ENCODE measurements around the gene BEX3.

BEX3 gene

DNA sequence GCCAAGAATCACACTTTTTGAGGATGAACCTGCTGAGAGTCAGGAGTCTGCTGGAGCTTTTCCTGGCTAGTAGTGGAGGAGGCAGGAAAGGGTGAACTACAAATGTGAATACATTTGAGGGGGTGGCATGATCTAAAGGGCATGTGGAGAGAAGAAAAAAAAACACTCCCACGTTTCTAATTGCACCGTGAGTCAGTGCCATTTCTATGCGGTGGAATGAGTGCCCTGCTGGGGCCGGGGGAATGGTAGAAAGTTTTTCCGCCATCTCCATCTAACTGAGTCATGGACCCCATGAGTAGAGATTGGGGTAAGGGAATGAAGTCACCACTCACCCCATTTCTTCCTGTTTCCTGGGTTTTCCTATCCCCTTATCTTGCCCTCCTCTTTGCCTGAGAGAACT, 19.8 kb downstream of the BEX3 start:
- TF ChIP-seq, protein P1, sequence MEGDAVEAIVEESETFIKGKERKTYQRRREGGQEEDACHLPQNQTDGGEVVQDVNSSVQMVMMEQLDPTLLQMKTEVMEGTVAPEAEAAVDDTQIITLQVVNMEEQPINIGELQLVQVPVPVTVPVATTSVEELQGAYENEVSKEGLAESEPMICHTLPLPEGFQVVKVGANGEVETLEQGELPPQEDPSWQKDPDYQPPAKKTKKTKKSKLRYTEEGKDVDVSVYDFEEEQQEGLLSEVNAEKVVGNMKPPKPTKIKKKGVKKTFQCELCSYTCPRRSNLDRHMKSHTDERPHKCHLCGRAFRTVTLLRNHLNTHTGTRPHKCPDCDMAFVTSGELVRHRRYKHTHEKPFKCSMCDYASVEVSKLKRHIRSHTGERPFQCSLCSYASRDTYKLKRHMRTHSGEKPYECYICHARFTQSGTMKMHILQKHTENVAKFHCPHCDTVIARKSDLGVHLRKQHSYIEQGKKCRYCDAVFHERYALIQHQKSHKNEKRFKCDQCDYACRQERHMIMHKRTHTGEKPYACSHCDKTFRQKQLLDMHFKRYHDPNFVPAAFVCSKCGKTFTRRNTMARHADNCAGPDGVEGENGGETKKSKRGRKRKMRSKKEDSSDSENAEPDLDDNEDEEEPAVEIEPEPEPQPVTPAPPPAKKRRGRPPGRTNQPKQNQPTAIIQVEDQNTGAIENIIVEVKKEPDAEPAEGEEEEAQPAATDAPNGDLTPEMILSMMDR (conservative IDR thresholded peaks at IDR 0.05; ENCODE audit: low read depth, low read length): no peak
- DNase-seq (ENCODE audit: low read depth): peak; percentile 52
- H3K4me3 ChIP-seq (ENCODE audit: low read depth, low read length): no peak overlapping the region

DNA sequence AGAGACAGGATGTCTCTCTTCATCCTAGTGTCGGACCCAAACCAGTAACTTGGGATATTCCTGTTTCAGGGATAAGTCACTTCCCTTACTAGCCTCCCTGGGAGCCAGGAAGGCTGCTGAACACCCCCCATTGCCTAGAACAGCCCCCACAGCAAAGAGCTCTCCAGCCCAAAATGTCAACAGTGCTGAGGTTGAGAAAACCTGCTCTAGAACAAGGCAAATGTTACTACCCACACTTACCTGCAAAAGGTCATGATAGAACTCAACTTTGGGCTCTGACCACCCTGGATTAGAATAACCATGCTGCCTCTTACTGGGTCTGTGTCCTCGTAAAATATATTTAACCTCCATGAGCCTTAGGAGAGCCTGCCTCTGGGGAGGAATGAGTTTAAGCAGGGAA, 20.3 kb downstream of the BEX3 start:
- TF ChIP-seq, protein P1 (conservative IDR thresholded peaks at IDR 0.05; ENCODE audit: low read depth, low read length): no peak
- no peak for DNase-seq (ENCODE audit: low read depth)
- no peak overlapping the region for H3K4me3 ChIP-seq (ENCODE audit: low read depth, low read length)

DNA sequence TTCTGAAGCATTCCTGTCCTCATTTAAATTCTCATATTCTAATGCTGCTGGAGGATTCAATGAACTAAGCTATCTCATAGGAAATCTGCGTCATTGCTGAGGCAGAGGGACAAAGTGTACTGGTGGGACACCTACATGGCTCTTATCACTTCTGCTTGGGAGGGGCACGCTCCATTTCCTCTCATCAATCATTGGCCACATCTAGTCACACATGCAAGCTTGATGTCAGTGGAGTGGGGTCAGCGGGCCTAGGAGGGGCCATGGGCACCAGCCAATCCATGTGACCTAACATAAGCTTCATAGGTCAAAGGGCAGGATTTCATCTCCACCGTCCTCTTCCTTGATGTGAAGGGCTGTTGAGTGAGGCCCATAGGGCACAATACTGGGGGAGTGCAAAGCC, 21.4 kb downstream of the BEX3 start:
- no peak overlapping the region for H3K4me3 ChIP-seq (ENCODE audit: low read depth, low read length)
- no peak for DNase-seq (ENCODE audit: low read depth)
- TF ChIP-seq, protein P1 (conservative IDR thresholded peaks at IDR 0.05; ENCODE audit: low read depth, low read length): no peak

GRCh38 chrX:103398421-103398864, 22.1 kb downstream of the BEX3 start:
- peak; percentile 93 for DNase-seq (ENCODE audit: low read depth)
- TF ChIP-seq, protein P1 (conservative IDR thresholded peaks at IDR 0.05; ENCODE audit: low read depth, low read length): no peak
- no peak overlapping the region for H3K4me3 ChIP-seq (ENCODE audit: low read depth, low read length)

- no peak overlapping the region for H3K4me3 ChIP-seq (ENCODE audit: low read depth, low read length)
- DNase-seq (ENCODE audit: low read depth): no peak
- TF ChIP-seq, protein P1 (conservative IDR thresholded peaks at IDR 0.05; ENCODE audit: low read depth, low read length): no peak
Observed at GRCh38 chrX:103399744-103400143, 23.4 kb downstream of the BEX3 start.

- TF ChIP-seq, protein P1 (conservative IDR thresholded peaks at IDR 0.05; ENCODE audit: low read depth, low read length): no peak
- no peak for DNase-seq (ENCODE audit: low read depth)
Observed at GRCh38 chrX:103400931-103401330, 24.6 kb downstream of the BEX3 start.

DNA sequence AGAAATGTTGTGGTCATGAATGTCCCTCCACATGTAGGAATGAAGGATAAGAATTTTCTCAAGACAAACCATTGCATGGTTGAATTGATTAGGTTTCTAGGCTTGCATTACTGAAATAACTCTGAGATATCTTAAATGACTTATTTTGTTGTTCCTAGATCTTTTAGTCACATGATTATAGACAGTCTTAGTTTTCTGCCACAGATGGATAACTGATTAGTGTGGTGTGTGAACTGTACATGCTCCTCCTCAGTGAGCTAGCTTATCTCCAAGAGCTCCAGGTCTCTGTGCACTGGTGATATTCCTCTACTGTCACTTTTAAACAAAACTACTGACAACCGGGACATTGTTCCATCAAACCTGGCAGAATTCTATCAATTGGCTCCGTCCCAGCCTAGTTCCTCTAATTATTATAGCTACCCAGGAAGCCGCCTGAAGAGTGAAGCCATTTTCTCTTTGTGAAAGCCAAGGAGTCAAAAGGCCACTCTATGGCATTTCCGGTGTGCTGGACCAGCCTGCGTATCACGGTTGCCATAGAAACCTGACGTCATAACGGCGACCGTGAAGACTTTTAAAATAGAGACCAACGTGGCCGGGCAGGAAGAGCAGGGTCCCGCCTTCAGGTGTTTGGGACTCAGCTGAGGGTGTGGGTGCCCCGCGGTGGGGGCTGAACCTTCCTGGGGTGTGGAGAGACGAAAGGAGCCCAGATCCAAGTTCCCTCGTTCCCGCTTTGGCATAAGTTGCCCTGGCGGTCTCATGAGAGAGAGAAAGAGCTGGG, 28.1 kb downstream of the BEX3 start:
- TF ChIP-seq, protein P1 (conservative IDR thresholded peaks at IDR 0.05; ENCODE audit: low read depth, low read length): no peak
- peak overlapping the region; percentile 70 for H3K4me3 ChIP-seq (ENCODE audit: low read depth, low read length)
- peak; percentile 94 for DNase-seq (ENCODE audit: low read depth)

More at GRCh38 chrX:103400931-103401330, 24.6 kb downstream of the BEX3 start:
- H3K4me3 ChIP-seq (ENCODE audit: low read depth, low read length): no peak overlapping the region

Measured in choroid plexus epithelial cell (primary cell).